ENCODE measurements around the gene APOBEC2. TPM values are rescaled to one million over a fixed set of nuclear protein-coding genes. Genes with fewer than 3 reads are reported as not detected.

Gene APOBEC2
- total and polyA plus RNA-seq, 9 donors = 0.06 TPM; not detected in 8

- H3K4me3 ChIP-seq = no peak overlapping the region
- no peak overlapping the region for H3K27ac ChIP-seq
- DNase-seq = peak; percentile 45 to 54 (median 48)
- H3K9me3 ChIP-seq = no peaks in the 10 kb centered on the region
- H3K36me3 ChIP-seq = no peaks in the 10 kb centered on the region
- H3K4me1 ChIP-seq (ENCODE audit: insufficient read depth) = no peaks in the 10 kb centered on the region
- TF ChIP-seq POLR2A (IDR thresholded peaks at IDR 0.05) (no peak), CTCF (IDR thresholded peaks at IDR 0.05) (peak in 1 of 3 donors; percentile 6)
- intact Hi-C loops (cut with DNase I) = loop anchor here in 3 of 4 donors (10.0 kb wide), 3 partner anchors 127 to 1037 kb away; partner anchors contain the start of gene LRFN2 (in 1 of the 3)
- WGBS, 3 donors = 60 to 72% (median 65%) methylated on average over 3 of the region's 3 CpGs
- H3K27me3 ChIP-seq = no peaks in the 10 kb centered on the region
Observed at GRCh38 chr6:41021832-41022231, 31.2 kb upstream of the APOBEC2 start.

GRCh38 chr6:41022294-41022693, 30.7 kb upstream of the APOBEC2 start:
- Histone ChIP-seq H3K36me3 (no peaks in the 10 kb centered on the region), H3K4me3 (no peak overlapping the region), H3K27ac (no peak overlapping the region), H3K9me3 (no peaks in the 10 kb centered on the region), H3K4me1 (ENCODE audit: insufficient read depth) (no peaks in the 10 kb centered on the region), H3K27me3 (no peaks in the 10 kb centered on the region)
- TF ChIP-seq CTCF (IDR thresholded peaks at IDR 0.05) (no peak), EP300 (IDR thresholded peaks at IDR 0.05) (no peak), POLR2A (IDR thresholded peaks at IDR 0.05) (no peak)
- DNase-seq = no peak
- intact Hi-C loops (cut with DNase I) = loop anchor here in 3 of 4 donors (10.0 kb wide), 3 partner anchors 127 to 1037 kb away; partner anchors contain the start of gene LRFN2 (in 1 of the 3)

- TF ChIP-seq CTCF (IDR thresholded peaks at IDR 0.05) (no peak), POLR2A (IDR thresholded peaks at IDR 0.05) (no peak), EP300 (IDR thresholded peaks at IDR 0.05) (no peak)
- Histone ChIP-seq H3K27ac (no peak overlapping the region), H3K36me3 (no peaks in the 10 kb centered on the region), H3K9me3 (no peaks in the 10 kb centered on the region), H3K4me1 (ENCODE audit: insufficient read depth) (peaks cover 1% of the 10 kb centered on the region), H3K4me3 (no peak overlapping the region), H3K27me3 (no peaks in the 10 kb centered on the region)
- no peak for DNase-seq
- intact Hi-C loops (cut with DNase I) = loop anchor here in 3 of 4 donors (10.0 kb wide), 3 partner anchors 128 to 1038 kb away; partner anchors contain the start of gene LRFN2 (in 1 of the 3)
- 90 to 100% (median 92%) methylated on average over 3 of the region's 3 CpGs for WGBS, 3 donors
Observed at GRCh38 chr6:41023114-41023513, 29.9 kb upstream of the APOBEC2 start.

- WGBS, 3 donors = 81 to 89% (median 88%) methylated on average over 3 of the region's 3 CpGs
- H3K4me1 ChIP-seq (ENCODE audit: insufficient read depth) = peaks cover 4% of the 10 kb centered on the region
- H3K4me3 ChIP-seq = no peak overlapping the region
- no peaks in the 10 kb centered on the region for H3K27me3 ChIP-seq
- DNase-seq = no peak
- intact Hi-C loops (cut with DNase I) = loop anchor here in 3 of 4 donors (10.0 kb wide), 3 partner anchors 131 to 1041 kb away; partner anchors contain the start of gene LRFN2 (in 1 of the 3)
- TF ChIP-seq EP300 (IDR thresholded peaks at IDR 0.05) (no peak), POLR2A (IDR thresholded peaks at IDR 0.05) (no peak)
- no peak overlapping the region for H3K27ac ChIP-seq
- H3K9me3 ChIP-seq = no peaks in the 10 kb centered on the region
- H3K36me3 ChIP-seq = no peaks in the 10 kb centered on the region
Observed at GRCh38 chr6:41025966-41026530, 27.0 kb upstream of the APOBEC2 start.

- WGBS, 3 donors = 33 to 38% (median 37%) methylated on average over 4 of the region's 4 CpGs
- H3K27me3 ChIP-seq = no peaks in the 10 kb centered on the region
- DNase-seq = no peak
- TF ChIP-seq POLR2A (IDR thresholded peaks at IDR 0.05) (no peak), EP300 (IDR thresholded peaks at IDR 0.05) (no peak), CTCF (IDR thresholded peaks at IDR 0.05) (no peak)
- intact Hi-C loops (cut with DNase I) = loop anchor here in 3 of 4 donors (10.0 kb wide), 3 partner anchors 132 to 1042 kb away; partner anchors contain the start of gene LRFN2 (in 1 of the 3)
- H3K27ac ChIP-seq = peak overlapping the region; percentile 44 to 85
- H3K4me3 ChIP-seq = peak overlapping the region; percentile 44
- H3K4me1 ChIP-seq (ENCODE audit: insufficient read depth) = peaks cover 4% of the 10 kb centered on the region
- H3K36me3 ChIP-seq = no peaks in the 10 kb centered on the region
- no peaks in the 10 kb centered on the region for H3K9me3 ChIP-seq
Observed at GRCh38 chr6:41027241-41027640, 25.8 kb upstream of the APOBEC2 start.
